GM12865 (cell line): ENCODE data around the gene USP27X.
A peak's percentile ranks its signal among the peaks of the same experiment; 100 is the strongest.

Experiments used
- DNase-seq: peaks from one replicate; pipeline ENCODE4 v3.0.0; 2010; ENCODE audit warnings: low read depth
- H3K4me3 ChIP-seq: 2 replicates; pipeline ENCODE4 v1.5.1; 2011; ENCODE audit warnings: mild to moderate bottlenecking, low read depth, low read length, control low read depth
- TF ChIP-seq, protein P1 (sequence below): IDR thresholded peaks from 2 replicates; pipeline ENCODE4 v1.5.1; 2011; ENCODE audit warnings: low read length, control low read depth, low read depth, inconsistent platforms; ENCODE audit not compliant: insufficient read depth; ENCODE audit errors: missing control alignments

USP27X gene

GRCh38 chrX:49879656-49880277 is 483 bp downstream of the USP27X start:
- peak; percentile 3 for DNase-seq
- TF ChIP-seq, protein P1, sequence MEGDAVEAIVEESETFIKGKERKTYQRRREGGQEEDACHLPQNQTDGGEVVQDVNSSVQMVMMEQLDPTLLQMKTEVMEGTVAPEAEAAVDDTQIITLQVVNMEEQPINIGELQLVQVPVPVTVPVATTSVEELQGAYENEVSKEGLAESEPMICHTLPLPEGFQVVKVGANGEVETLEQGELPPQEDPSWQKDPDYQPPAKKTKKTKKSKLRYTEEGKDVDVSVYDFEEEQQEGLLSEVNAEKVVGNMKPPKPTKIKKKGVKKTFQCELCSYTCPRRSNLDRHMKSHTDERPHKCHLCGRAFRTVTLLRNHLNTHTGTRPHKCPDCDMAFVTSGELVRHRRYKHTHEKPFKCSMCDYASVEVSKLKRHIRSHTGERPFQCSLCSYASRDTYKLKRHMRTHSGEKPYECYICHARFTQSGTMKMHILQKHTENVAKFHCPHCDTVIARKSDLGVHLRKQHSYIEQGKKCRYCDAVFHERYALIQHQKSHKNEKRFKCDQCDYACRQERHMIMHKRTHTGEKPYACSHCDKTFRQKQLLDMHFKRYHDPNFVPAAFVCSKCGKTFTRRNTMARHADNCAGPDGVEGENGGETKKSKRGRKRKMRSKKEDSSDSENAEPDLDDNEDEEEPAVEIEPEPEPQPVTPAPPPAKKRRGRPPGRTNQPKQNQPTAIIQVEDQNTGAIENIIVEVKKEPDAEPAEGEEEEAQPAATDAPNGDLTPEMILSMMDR = no peak
- H3K4me3 ChIP-seq = peak overlapping the region; percentile 55

DNA sequence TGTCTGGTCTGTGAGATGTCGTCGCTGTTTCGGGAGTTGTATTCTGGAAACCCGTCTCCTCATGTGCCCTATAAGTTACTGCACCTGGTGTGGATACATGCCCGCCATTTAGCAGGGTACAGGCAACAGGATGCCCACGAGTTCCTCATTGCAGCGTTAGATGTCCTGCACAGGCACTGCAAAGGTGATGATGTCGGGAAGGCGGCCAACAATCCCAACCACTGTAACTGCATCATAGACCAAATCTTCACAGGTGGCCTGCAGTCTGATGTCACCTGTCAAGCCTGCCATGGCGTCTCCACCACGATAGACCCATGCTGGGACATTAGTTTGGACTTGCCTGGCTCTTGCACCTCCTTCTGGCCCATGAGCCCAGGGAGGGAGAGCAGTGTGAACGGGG is 1.4 kb downstream of the USP27X start:
- DNase-seq = no peak
- no peak overlapping the region; the same call in 1 of the 2 replicates for H3K4me3 ChIP-seq
- TF ChIP-seq, protein P1 = no peak

GRCh38 chrX:49884290-49884862 is 5.1 kb downstream of the USP27X start:
- H3K4me3 ChIP-seq = no peak overlapping the region
- TF ChIP-seq, protein P1 = peak; percentile 74
- peak; percentile 59 for DNase-seq

DNA sequence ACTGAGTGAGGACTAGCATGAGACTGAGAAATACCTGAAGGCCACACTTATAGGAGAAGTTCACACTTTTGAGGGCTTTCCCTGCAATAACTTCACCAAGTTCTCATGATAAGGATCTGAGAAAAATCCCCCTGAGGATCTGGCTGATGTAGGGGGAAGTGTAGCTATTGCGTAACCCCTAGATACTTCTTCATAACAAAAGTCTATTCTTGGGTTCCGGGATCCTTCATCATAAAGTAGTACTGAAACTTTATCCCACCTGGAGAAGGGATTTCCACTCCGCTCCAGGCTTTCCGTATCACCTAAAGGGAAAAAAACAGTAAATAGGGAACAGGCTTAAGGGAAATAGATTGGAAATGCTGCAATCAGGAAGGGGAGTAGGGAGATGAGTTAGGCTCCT is 13.3 kb downstream of the USP27X start:
- TF ChIP-seq, protein P1 = no peak
- no peak for DNase-seq
- H3K4me3 ChIP-seq = no peak overlapping the region

GRCh38 chrX:49896951-49897350 is 17.7 kb downstream of the USP27X start:
- no peak for DNase-seq
- no peak overlapping the region for H3K4me3 ChIP-seq
- TF ChIP-seq, protein P1 = no peak

- H3K4me3 ChIP-seq = no peak overlapping the region
- TF ChIP-seq, protein P1 = no peak
- DNase-seq = no peak
Measured at GRCh38 chrX:49901048-49901447, 21.8 kb downstream of the USP27X start.

DNA sequence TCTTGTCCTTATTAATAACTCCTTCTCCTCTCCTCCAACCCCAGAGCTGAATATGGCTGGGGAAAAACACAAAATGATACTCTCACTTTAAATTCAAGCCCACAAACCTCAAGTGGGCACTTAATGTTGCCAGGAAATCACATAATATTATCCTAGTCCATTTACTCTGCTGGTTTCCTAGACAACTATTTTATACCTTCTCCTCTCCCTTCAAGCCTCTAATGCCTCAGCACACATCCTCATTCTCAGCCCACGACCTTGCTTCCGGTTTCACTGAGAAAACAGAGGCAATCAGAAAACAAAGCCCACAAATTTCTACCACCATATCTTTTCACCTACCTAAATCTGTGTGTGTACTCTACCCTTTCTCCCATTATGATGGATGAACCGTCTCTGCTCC is 31.1 kb downstream of the USP27X start:
- DNase-seq = peak; percentile 36
- TF ChIP-seq, protein P1 = no peak
- H3K4me3 ChIP-seq = no peak overlapping the region
